Placental epithelial cell (primary cell): ENCODE measurements around the gene LGMN. TPM values are rescaled to one million over a fixed set of nuclear protein-coding genes. Genes with fewer than 3 reads are reported as not detected.

Experiments
- total RNA-seq: library from RNA; depleted of rRNA; stranded (reverse); fragments of >200 nt; gene quantifications from 2 replicates; pipeline ENCODE4 v1.2.3, GENCODE V29; 2012

Gene LGMN
- total RNA-seq, result 34.1 and 55.7 TPM in 2 replicates

GRCh38 chr14:92748259-92749016 is at the start of gene LGMN:
Gene LGMN (minus strand): TSS chr14:92748627. CDS start chr14:92732786, 15,841 bp downstream.

GRCh38 chr14:92793709-92794546 is 45.5 kb upstream of the LGMN start, which contains the start of gene GOLGA5:
Gene GOLGA5 (plus strand): TSS chr14:92794305. CDS start chr14:92797438, 3,133 bp downstream.

Other genes starting within 250 kb of the LGMN start
- 2.8 and 4.7 TPM in 2 replicates for gene RIN3, start 234.8 kb downstream of the LGMN start, total RNA-seq
- gene GOLGA5, start 45.7 kb upstream of the LGMN start, total RNA-seq, result 56.9 and 64.7 TPM in 2 replicates
- gene CHGA, start 174.5 kb upstream of the LGMN start, total RNA-seq, result 0.33 TPM in 1 of 2 replicates, not detected in the other